ENCODE measurements around the gene GSTA4.

GRCh38 chr6:53026526-53026925, 31.4 kb upstream of the GSTA4 start:
- TF ChIP-seq CTCF (IDR thresholded peaks at IDR 0.05) = no peak
- TF ChIP-seq POLR2AphosphoS5 (IDR thresholded peaks at IDR 0.05) = no peak
